ENCODE results near the gene MTMR3.

The MTMR3 gene

DNA sequence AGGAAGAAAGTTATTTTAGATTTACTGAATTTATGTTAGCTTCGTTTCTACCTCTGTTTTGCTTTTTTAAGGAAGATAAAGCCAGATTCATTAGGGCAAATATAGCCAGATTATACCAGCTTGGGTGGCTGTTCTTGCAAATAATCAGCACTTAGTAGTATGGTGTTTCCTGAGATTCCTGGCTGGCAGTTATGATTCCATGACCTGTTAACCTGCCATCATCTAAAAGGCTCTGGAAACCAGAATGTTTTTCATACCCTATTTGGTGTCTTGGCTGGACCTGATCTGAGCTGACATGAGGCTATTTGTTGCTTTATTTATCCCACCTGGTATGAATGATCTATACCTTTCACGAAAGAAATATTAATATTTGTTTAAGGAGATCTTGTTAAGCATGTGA, 114.5 kb downstream of the MTMR3 start:
- no peak overlapping the region for H3K4me3 ChIP-seq (ENCODE audit: low read depth, low read length)

DNA sequence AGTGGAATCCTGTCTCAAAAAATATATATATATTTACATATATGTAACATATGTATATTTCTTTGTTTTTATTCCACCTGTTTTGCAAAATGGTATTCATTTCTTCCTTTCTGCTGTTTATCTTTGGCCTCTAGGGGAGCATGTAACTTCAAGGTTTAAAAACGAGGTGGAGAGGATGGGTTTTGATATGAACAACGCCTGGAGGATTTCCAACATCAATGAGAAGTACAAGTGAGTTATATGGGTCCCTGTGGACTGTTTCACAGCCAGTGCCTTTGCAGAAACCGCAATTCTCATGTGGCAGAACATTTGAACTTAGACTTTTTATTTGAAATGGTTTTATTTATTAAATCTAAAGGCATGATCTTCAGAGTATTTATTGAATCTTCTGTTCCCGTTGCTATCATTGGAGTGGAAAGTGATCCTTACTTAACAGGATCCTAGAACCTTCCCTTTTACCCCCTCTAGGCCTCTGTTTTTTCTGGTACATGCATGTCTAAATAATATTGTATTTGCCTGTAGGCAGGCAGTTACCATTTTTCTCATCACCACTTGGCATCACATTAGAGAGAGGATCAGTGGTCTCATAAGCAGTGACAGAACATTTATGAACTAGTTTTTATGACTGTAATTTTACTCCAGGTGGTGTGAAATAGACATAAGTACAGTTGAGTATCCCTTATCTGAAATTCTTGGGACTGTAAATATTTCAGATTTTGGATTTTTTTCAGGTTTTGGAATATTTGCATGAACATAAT, 115.8 kb downstream of the MTMR3 start:
- no peak overlapping the region for H3K4me3 ChIP-seq (ENCODE audit: low read depth, low read length)

DNA sequence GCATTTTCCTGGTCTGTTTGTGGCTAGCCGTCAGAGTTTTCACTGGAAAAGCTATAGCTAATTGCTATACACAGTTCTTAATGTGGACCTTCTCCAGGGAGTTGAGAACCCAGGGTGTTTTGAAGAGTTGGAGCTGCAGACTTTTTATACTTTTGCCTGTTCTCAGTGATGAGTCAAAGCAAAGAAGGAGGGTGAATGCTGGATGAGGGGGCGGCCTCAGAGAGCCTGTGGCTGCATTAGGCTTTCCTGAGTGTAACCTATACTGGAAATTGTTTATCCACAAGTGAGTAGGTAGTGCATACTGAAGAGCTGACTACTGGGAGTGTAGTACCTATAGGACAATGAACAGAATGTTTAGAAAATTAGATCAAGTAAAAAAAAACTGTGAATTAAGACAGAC, 117.6 kb downstream of the MTMR3 start:
- no peak overlapping the region for H3K4me3 ChIP-seq (ENCODE audit: low read depth, low read length)

DNA sequence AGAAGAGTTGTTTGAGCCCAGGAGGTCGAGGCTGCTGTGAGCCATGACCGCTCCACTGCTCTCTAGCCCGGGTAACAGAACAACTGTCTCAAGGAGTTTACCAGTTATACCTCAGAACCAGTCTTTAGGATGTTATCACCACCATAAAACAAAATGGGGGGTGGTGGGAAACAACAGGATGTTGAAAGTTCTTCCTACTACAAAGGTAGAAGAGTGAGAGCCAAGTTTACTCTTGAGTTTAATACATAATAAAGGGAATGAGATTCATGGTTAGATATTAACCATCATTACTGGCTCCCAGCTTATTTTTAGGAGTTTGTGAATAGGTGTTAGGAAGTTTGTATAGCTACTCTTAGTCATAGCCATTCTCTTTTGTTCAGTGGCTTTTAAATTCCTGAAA, 118.5 kb downstream of the MTMR3 start:
- H3K4me3 ChIP-seq (ENCODE audit: low read depth, low read length), result no peak overlapping the region

DNA sequence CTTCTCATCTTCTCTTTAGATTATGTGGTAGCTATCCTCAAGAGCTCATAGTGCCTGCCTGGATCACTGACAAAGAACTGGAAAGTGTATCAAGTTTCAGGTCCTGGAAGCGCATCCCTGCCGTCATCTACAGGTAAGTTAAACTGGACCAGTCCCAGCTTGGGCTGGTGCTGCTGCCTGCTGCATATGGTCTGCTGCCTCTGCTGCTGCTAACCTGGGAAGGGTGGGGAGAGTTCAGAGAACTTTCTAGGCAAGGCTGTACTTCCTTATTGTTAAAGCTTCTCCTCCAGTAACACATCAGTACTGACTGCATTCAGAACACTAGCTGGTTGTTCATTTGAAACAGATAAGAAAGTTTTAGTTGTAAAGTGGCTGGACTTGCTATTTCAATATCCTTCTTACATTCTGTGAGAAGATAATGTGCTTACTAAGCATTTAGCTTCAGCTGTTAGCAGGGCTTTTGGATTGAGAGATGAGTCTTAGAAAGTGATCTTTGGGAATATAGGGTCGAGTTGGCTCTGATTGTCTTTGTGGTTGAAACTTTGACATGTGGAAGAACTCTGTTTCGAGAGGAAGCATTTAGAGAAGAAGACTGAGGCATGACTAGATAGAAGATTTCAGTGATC, 120.0 kb downstream of the MTMR3 start:
- no peak overlapping the region for H3K4me3 ChIP-seq (ENCODE audit: low read depth, low read length)

DNA sequence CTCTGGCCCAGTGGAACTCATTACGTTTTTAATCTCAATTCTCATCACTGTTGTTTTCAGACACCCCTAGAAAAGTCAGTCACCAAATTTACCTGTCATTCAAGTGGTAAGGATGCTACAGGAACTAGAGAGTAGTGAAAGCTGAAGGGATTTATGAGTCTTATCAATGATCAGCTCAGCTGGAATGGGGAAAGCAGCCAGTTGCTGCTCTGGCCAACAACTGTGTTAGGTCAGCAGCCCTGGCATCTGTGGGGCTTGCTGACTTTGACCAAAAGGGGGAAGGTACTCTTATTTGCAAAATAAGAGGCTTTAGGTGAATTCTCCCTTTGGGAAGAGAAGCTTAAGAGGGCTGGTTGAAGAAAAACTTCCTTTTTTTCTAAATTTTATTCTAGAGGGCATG, 121.1 kb downstream of the MTMR3 start:
- H3K4me3 ChIP-seq (ENCODE audit: low read depth, low read length), result no peak overlapping the region

DNA sequence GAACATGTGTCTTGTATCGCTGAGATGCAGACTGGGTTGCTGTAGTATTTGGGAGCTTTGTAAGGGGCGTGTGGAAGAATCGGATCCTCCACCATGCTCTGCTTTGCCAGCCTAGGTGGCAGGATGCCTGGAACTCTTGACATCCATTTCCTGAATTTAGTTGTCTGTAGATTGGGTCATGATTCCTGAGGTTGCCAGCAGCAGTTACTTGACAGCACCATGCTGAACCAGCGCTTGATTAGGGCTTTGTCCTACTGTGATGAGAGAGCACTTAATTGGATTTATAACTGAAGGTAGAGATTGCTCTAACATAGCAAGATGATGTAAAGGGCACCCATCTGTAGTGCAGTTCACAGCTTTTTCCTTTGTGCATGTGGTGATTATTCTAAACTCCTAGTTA, 121.7 kb downstream of the MTMR3 start:
- no peak overlapping the region for H3K4me3 ChIP-seq (ENCODE audit: low read depth, low read length)

DNA sequence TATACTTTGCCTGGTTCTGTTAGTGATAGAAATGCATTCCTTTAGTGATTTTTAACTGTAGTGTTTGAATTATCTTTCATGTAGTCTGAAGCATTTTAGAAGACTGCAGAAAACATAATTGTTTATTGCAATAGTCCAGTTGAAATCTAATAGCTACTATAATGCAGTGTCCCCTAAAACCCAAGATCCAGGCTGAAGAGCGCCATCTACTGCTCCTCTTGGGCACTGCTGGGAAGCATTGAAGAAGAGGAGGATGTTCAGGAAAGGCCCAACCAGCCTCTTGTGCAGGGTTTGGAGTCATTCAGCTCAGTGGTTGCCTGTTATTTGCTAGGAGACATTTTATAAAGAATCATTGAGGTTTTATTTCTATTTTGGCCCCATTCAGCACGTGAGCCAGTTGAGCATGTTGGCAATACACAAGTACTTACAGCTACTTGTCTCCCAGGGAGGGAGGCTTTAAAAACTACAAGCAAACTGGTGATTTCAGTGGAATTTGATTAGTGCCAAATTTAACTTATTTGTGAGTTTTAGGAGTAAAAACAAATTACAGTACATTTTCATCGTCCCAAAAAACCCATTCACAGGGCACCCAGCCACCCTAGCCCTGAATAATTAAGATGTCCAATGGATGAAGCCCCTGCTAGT, 122.4 kb downstream of the MTMR3 start:
- no peak overlapping the region for H3K4me3 ChIP-seq (ENCODE audit: low read depth, low read length)

DNA sequence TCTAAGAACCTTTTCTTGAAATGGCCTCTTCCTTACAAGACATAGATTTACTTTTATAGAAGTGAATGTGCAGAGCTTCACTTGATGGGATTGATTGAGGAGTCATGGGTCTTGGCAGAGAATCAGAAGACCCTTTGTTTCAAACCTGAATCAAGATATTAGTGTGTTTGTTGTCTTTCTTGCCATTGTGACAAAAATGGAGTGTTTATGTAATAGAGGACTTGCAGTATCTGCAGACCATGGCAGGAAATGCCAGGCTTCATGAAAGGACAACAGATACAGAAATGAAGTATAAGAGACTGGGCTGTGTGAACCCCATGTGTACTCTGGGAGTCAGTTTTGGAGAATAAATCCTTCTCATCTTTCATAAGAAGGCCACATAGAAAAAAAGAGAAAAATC, 124.4 kb downstream of the MTMR3 start:
- H3K4me3 ChIP-seq (ENCODE audit: low read depth, low read length), result no peak overlapping the region

DNA sequence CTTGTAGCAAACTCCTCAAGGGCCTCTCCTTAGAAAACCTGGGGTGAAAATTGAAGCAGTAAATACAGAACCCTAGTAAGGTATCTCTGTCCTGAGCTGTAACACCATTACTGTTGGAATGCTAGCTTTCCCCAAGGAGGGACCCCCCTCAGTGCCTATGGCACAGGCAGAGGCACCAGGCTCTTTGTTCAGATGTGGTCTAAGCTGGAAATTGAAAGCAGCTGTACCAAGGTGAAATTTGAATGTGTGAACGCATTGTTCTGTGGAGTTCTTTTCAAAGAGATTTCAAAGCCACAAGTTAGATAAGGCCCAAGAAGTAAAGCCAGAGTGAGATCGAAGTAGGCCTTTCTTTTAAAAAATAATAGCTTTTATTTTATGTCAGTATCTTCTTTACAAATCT, 125.4 kb downstream of the MTMR3 start:
- H3K4me3 ChIP-seq (ENCODE audit: low read depth, low read length), result no peak overlapping the region

DNA sequence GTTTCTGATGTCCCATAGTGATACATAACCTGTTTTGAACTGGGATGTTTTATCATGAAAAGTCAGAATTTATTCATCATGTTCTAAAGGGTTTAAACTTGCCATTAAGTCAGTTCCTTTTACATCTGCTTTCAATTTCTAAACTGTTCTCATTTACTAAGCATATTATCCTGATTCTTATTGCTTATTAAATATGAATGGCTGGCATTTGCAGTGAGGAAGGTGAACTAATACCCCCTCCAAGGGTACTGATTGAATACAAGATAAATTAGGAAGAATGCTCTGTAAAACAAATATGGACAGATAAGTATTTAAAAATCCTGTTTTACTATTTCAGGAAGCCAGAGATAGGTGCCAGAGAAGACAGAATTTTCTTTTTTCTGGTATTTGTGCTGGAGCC, 126.5 kb downstream of the MTMR3 start:
- H3K4me3 ChIP-seq (ENCODE audit: low read depth, low read length), result no peak overlapping the region

DNA sequence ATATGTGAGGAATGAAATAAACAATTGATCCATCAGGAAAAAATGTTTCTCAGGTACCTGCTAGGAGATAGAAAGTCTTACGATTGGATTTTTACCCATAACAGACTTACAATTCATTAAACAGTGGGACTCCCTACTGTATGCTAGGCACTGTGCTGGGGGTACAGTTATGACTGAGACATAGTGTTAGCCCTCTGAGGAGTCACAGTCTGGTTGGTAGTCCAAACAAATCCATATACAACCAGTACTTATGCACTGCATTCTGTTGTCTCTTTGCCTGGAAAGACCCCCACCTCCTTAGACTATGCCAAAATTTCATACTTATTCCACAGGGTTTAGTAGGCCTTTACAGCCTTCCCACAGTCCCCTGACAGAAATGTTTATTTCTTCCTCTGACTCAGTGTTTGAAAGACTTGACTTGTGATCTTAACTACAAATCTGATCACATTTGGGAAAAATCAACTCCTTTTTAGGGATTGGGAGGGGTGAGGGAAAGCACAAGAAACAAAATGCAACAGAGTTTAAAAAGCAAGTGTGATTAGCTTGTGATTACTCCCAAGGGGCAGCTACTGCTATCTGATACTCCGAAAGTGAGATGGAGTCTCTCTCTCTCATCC, 127.9 kb downstream of the MTMR3 start:
- no peak overlapping the region for H3K4me3 ChIP-seq (ENCODE audit: low read depth, low read length)

DNA sequence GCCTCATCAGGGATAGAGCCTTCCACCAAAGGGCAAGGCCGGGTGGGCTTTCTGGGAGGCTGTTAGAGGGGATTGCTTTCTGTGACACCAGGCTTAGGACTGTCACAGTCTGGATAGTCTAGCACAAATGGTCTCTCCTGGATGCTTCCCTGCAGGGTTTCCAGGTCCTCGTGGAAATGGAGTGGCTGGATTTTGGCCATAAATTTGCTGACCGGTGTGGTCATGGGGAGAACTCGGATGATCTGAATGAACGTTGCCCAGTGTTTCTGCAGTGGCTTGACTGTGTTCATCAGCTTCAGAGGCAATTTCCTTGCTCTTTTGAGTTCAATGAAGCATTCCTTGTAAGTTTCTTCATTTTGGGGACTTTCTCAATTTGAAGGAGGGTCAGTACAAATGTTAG, 130.2 kb downstream of the MTMR3 start:
- H3K4me3 ChIP-seq (ENCODE audit: low read depth, low read length), result no peak overlapping the region

DNA sequence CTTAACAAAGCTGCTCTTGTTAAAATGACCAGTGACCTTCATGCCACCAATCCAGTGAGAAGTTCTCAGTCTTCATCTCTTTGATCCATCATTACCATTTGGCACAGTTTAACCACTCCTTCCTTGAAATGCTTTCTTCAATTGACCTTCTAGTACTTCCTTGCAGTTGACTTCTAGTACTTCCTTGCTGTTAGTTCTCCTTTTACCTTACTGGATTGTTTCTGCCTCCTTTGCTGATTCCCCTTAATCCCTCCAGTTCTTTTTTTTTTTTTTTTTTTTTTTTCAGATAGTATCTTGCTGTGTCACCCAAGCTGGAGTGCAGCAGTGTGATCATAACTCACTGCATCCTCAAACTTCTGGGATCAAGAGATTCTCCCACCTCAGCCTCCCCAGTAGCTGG, 131.3 kb downstream of the MTMR3 start:
- H3K4me3 ChIP-seq (ENCODE audit: low read depth, low read length), result no peak overlapping the region

DNA sequence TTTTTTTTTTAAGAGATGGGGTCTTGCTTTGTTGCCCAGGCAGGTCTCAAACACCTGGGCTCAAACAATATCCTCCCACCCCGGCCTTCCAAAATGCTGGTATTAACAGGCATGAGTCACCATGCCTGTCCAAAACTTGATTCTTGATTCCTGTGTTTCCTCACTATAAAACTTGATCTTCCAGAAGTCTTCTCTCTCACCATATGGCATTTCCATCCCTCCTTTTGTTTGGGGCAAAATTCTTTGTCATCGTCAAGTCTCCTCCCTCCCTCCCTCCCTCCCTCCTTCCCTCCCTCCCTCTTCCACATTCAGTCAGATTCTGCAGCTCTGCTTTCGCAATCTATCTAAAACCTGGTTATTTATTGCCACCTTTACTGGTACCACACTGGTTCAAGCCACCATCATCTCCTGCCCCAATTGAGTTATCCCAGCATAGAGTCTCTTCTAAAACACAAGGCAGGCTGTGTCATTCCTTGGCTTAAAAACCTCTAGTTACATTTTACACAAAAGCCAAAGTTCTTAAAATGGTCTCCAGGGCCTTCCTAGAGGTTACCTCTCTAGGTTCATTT, 132.3 kb downstream of the MTMR3 start:
- H3K4me3 ChIP-seq (ENCODE audit: low read depth, low read length), result no peak overlapping the region

DNA sequence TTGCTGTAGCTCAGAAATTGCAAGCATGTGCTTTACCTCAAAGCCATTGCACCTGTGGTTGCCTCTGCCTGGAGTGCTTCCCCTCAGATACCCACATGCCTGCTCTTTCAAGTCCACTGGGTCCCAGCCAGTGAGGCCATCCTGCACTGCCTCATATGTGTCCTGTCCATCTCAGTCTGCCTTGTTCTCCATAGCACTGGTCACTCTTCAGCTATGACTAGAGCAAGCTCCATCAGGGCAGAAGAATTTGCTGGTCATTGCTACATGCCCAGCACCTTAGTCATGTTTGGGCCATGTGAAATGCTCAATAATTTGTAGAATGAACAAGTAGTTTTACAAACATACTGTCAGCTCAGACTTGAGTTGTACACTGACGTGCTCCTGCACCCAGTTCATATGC, 132.9 kb downstream of the MTMR3 start:
- H3K4me3 ChIP-seq (ENCODE audit: low read depth, low read length), result no peak overlapping the region

DNA sequence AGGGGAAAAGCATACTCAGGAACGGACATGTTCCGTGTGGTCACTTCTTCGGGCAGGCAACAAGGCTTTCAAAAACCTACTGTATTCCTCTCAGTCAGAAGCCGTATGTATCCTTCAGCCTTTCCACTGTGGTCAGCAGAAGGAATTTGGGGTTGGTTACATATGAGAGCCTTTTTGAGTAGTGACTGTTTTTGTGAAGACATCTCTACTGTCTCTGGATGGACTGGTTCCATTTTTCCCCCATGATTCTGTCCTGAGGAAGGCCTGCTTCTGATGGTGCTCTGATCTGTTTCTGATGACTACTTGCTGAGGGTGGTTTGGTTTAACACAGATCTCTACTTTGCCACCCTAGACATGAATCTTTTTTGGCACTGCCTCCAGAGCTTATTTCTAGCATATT, 133.6 kb downstream of the MTMR3 start:
- H3K4me3 ChIP-seq (ENCODE audit: low read depth, low read length), result no peak overlapping the region

DNA sequence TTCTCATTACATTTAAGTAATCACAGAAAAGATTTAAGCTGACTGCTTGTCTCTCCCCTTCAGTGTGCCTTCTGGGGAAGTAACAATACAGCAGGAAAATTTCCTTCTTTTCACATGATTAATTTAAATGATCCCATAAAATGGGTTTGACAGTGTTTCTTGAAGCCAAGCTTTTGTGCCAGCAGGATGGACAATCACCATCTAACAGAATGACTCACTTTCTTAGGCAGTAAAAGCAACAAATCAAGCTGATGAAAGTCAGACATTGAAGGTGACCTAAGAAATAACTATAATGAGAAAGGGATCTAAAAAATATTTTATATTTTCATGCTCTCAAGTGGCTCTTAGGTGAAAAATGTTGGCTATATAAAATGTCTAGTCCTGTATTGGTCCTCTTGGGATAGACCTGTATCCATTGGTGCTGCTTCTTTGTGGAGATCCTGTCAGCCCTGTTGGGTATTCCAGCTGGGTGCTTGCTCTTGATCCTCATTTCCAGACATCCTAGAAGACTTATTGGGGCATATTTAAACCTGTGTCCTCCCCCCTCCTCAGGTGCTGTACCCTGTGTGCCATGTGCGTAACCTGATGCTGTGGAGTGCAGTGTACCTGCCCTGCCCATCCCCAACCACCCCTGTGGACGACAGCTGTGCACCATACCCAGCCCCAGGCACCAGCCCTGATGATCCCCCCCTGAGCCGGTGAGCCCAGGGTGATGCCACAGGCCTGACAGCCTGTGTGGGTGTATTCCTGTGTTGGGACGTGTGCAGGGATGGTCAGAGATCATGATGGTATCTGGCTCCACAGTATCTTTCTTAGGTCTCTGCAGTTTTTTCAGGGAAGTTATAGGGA, 134.6 kb downstream of the MTMR3 start:
- no peak overlapping the region for H3K4me3 ChIP-seq (ENCODE audit: low read depth, low read length)

DNA sequence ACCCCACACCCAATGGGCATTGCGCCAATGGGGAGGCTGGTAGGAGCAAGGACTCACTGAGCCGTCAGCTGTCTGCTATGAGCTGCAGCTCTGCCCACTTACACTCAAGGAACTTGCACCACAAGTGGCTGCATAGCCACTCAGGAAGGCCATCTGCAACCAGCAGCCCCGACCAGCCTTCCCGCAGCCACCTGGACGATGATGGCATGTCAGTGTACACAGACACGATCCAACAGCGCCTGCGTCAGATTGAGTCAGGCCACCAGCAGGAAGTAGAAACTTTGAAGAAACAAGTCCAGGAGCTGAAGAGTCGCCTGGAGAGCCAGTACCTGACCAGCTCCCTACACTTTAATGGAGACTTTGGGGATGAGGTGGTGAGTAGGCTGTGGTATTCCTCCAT, 137.5 kb downstream of the MTMR3 start:
- H3K4me3 ChIP-seq (ENCODE audit: low read depth, low read length), result no peak overlapping the region

DNA sequence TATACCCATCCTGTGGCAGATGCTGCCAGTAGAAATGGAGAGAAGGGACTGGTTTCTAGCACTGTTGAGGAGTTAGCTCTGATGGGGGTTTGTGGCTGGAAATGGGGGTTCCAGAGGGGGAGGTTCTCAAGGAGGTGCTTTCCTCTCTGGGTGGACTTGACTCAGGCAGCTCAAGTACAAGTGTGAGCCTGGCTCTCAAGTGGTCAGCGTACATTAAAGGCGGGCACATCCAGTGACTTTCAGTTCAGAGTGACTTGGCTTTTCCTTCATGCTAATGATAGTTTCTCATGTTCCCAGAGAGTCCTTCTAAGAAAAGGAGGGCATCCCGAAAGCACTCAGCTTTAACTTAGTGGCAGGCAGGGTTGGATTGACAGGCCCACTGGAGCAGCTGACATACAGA, 138.4 kb downstream of the MTMR3 start:
- H3K4me3 ChIP-seq (ENCODE audit: low read depth, low read length), result no peak overlapping the region
